ENCODE data around the gene FCER2. TPM values are rescaled to one million over a fixed set of nuclear protein-coding genes. Genes with fewer than 3 reads are reported as not detected.

FCER2 gene
- total RNA-seq, 2 experiments from 2014 or later, result 3.3 to 4.6 TPM

- ChIA-PET POLR2A (interaction anchor here (0.7 kb wide), 1 partner anchor 815 kb away, joined by 3 read pairs; no protein-coding TSS in a partner anchor), CTCF (ENCODE audit: unreplicated experiment) (no interaction called here)
- DNase-seq (ENCODE audit: low spot score), result no peak
- intact Hi-C loops (cut with micrococcal nuclease; ENCODE audit: unreplicated experiment), result no loop called here
- H3K27ac ChIP-seq (ENCODE audit: low read depth, low read length, poor library complexity, severe bottlenecking), result no peak overlapping the region
- no peaks in the 10 kb centered on the region for H3K9me3 ChIP-seq (ENCODE audit: low read length)
- H3K4me1 ChIP-seq (ENCODE audit: insufficient read depth, low read length, poor library complexity, severe bottlenecking), result peaks cover 12% of the 10 kb centered on the region
- no peaks in the 10 kb centered on the region for H3K9me2 ChIP-seq (ENCODE audit: insufficient read depth, low read length)
- H3K79me2 ChIP-seq (ENCODE audit: insufficient read depth, low read depth, low read length), result no peaks in the 10 kb centered on the region
- no TSS peak for BruUV-seq (replicated peaks)
- H2AFZ ChIP-seq (ENCODE audit: low read length), result no peak overlapping the region
- no peaks in the 10 kb centered on the region for H4K20me1 ChIP-seq (ENCODE audit: insufficient read depth, low read length)
- no peaks in the 10 kb centered on the region for H3K36me3 ChIP-seq (ENCODE audit: insufficient read depth, low read length)
- H3K4me3 ChIP-seq (ENCODE audit: low read depth, low read length, poor library complexity, severe bottlenecking), result no peak overlapping the region
- no peak overlapping the region for H3K4me2 ChIP-seq (ENCODE audit: low read length)
- no peak for TF ChIP-seq CTCF (conservative IDR thresholded peaks at IDR 0.05; ENCODE audit: low read length)
- no peak for TF ChIP-seq EZH2phosphoT487 (IDR thresholded peaks at IDR 0.05; ENCODE audit: borderline replicate concordance, low read depth, low read length)
Observed at GRCh38 chr19:7742991-7743390, 41.1 kb upstream of the FCER2 start.

GRCh38 chr19:7742575-7742974 lies 40.6 kb upstream of the FCER2 start:
- intact Hi-C loops (cut with micrococcal nuclease; ENCODE audit: unreplicated experiment), result no loop called here
- TF ChIP-seq EZH2phosphoT487 (IDR thresholded peaks at IDR 0.05; ENCODE audit: borderline replicate concordance, low read depth, low read length), result no peak
- TF ChIP-seq CTCF (conservative IDR thresholded peaks at IDR 0.05; ENCODE audit: low read length), result no peak
- BruUV-seq (replicated peaks), result no TSS peak
- H3K4me3 ChIP-seq (ENCODE audit: low read depth, low read length, poor library complexity, severe bottlenecking), result no peak overlapping the region
- no peaks in the 10 kb centered on the region for H3K9me3 ChIP-seq (ENCODE audit: low read length)
- no peaks in the 10 kb centered on the region for H3K36me3 ChIP-seq (ENCODE audit: insufficient read depth, low read length)
- no peak overlapping the region for H3K4me2 ChIP-seq (ENCODE audit: low read length)
- H3K27ac ChIP-seq (ENCODE audit: low read depth, low read length, poor library complexity, severe bottlenecking), result no peak overlapping the region
- DNase-seq (ENCODE audit: low spot score), result no peak
- no peak overlapping the region for H2AFZ ChIP-seq (ENCODE audit: low read length)
- CTCF ChIA-PET (ENCODE audit: unreplicated experiment), result no interaction called here
- no peaks in the 10 kb centered on the region for H3K9me2 ChIP-seq (ENCODE audit: insufficient read depth, low read length)
- H3K4me1 ChIP-seq (ENCODE audit: insufficient read depth, low read length, poor library complexity, severe bottlenecking), result peaks cover 12% of the 10 kb centered on the region
- no peaks in the 10 kb centered on the region for H3K79me2 ChIP-seq (ENCODE audit: insufficient read depth, low read depth, low read length)
- H4K20me1 ChIP-seq (ENCODE audit: insufficient read depth, low read length), result no peaks in the 10 kb centered on the region
- POLR2A ChIA-PET, result interaction anchor here (0.6 kb wide), 1 partner anchor 25 kb away, joined by 3 read pairs; no protein-coding TSS in a partner anchor

GRCh38 chr19:7740682-7741054 lies 38.7 kb upstream of the FCER2 start:
- Histone ChIP-seq H2AFZ (ENCODE audit: low read length) (no peak overlapping the region; the same call in 1 of the 2 replicates), H3K4me1 (ENCODE audit: insufficient read depth, low read length, poor library complexity, severe bottlenecking) (peaks cover 12% of the 10 kb centered on the region), H3K9me2 (ENCODE audit: insufficient read depth, low read length) (no peaks in the 10 kb centered on the region), H3K4me2 (ENCODE audit: low read length) (no peak overlapping the region), H4K20me1 (ENCODE audit: insufficient read depth, low read length) (no peaks in the 10 kb centered on the region), H3K36me3 (ENCODE audit: insufficient read depth, low read length) (no peaks in the 10 kb centered on the region), H3K79me2 (ENCODE audit: insufficient read depth, low read depth, low read length) (no peaks in the 10 kb centered on the region), H3K9me3 (ENCODE audit: low read length) (no peaks in the 10 kb centered on the region), H3K4me3 (ENCODE audit: low read depth, low read length, poor library complexity, severe bottlenecking) (no peak overlapping the region), H3K27ac (ENCODE audit: low read depth, low read length, poor library complexity, severe bottlenecking) (no peak overlapping the region)
- TF ChIP-seq EZH2phosphoT487 (IDR thresholded peaks at IDR 0.05; ENCODE audit: borderline replicate concordance, low read depth, low read length) (no peak), CTCF (conservative IDR thresholded peaks at IDR 0.05; ENCODE audit: low read length) (no peak)
- DNase-seq (ENCODE audit: low spot score), result no peak
- no TSS peak for BruUV-seq (replicated peaks)
- POLR2A ChIA-PET, result no interaction called here
- intact Hi-C loops (cut with micrococcal nuclease; ENCODE audit: unreplicated experiment), result no loop called here
- CTCF ChIA-PET (ENCODE audit: unreplicated experiment), result no interaction called here

All from OCI-LY7 (cell line).